GM21529 (cell line): ENCODE measurements around the gene CD274.
"Not testable (repeated sequence)": the region's sequence is repeated elsewhere in the genome, so short reads cannot be mapped to it uniquely, and the experiment has no call there.

ENCODE experiments used
- ATAC-seq: cut with Tn5 transposase; IDR thresholded peaks from one replicate; pipeline ENCODE4 v1.9.1; 2021; ENCODE audit not compliant: unreplicated experiment

The CD274 gene

GRCh38 chr9:5493679-5494511 is 43.6 kb downstream of the CD274 start:
- peak; percentile 77 for ATAC-seq

- not testable (repeated sequence) for ATAC-seq
Measured at GRCh38 chr9:5494765-5495164, 44.4 kb downstream of the CD274 start.

GRCh38 chr9:5499157-5499556 is 48.8 kb downstream of the CD274 start:
- no peak for ATAC-seq

DNA sequence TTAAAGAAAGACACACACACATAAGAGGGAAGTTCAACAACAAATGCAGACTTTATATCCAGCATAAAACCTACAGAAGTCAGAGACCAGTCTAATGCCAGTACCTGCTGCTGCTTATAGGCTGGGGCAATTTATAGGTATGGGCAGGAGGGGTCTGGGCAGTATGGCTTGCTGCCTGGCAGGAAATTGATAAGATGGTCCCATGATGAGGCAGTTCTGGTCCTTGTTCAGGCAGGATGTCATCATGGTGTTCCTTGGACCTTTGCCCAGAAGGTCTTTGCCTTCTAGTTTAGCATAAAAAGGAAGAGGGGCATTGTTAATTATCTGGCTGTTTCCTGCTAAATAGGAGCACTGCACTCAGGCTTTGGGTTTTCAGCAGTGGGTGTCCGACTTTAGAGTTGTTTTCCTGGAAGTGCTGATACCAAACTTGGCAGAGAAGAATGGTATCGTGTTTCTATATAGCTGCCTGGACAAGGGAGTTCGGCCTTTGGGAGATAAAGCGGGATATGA is 49.6 kb downstream of the CD274 start:
- no peak for ATAC-seq

DNA sequence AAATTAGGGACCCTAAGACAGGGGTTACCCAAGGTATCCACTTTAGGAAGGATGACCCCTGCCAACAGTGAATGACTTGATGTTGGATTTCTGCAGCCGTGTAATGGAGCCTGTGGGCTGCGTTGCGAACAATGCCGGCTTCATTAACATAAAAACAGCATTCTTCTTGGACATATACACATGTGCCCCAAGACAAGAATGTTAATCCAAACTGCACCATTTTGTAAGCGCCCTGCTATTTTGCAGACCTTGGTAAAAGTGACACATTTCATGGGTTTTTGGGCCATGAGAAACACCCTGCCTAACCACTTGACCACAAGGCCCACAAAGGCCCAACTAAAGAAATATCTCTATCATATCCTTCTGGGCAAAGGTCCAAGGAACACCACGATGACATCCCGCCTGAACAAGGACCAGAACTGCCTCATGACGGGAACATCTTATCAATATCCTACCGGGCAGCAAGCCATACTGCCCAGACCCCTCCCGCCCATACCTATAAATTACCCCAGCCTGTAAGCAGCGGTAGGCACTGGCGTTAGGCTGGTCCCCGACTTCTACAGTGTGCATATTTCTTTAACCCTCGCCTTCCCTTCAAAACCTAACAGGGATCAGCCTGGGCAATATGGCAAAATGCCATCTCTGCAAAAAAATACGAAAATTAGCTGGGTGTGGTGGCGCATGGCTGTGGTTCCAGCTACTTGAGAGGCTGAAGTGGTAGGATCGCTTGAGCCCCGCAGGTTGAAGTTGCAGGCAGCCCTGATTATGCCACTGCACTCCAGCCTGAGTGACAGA is 50.3 kb downstream of the CD274 start:
- no peak for ATAC-seq

DNA sequence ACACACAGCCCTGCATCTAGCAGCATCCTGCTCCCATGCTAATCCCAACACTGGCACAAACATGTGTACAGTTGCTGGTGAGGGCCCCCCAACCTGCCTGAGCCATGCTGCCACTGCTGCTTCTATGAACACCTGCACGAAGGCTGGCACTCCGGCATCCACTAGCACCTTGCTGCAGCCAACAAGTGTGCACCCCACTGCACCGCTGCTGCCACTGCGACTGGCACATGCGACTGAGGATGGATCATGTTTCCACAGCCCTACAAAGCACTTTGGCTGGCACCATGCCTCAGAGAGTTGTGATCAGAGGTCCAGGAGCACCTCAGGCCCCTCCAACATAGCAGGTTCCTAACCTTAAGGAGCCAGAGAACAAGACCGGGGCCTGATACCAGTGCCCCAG is 52.2 kb downstream of the CD274 start:
- no peak for ATAC-seq

GRCh38 chr9:5509573-5509972 is 59.2 kb downstream of the CD274 start:
- ATAC-seq: no peak

DNA sequence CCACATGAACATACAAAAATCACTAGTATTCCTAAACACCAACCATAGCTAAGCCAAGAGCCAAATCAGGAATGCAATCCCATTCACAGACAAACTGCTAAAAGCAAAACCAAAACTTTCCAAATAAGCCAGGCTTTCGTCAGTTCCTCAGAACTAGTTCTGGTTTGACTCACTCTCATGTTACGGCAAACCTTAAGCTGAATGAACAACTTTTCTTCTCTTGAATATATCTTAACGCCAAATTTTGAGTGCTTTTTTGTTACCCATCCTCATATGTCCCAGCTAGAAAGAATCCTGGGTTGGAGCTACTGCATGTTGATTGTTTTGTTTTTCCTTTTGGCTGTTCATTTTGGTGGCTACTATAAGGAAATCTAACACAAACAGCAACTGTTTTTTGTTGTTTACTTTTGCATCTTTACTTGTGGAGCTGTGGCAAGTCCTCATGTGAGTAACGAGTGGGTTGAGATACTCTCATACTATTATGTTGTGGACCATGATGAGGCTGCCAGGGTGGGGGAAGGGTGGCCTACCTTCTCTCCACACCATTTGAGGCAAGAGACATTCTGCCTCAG is 60.1 kb downstream of the CD274 start, which contains the start of gene PDCD1LG2:
Gene PDCD1LG2, plus strand, starts transcription at position 172 of the 572 bp plus-strand sequence. CDS start 12,016 bp downstream, outside the sequence.
- ATAC-seq: peak; percentile 79

- ATAC-seq: no peak
Measured at GRCh38 chr9:5510989-5511388, 60.6 kb downstream of the CD274 start.

DNA sequence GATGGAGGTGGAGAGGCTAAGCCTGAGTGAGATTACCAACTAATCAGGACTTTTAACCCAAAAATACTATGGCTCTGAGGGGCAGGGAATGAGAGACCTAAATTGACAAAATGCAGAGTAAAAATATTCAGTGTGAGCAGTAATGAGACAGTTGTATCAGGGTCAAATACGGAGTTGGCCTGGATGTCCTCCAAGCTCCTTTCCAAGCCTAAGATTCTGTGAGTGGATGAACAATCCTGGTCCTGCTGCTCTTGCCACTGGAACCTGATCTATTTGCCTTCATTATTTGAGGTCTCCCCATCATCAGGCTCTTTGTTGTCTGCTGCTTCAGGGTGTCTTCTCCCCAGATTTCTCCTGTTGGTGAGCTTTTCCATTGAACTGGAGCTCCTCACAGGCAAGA is 61.1 kb downstream of the CD274 start:
- ATAC-seq: no peak

DNA sequence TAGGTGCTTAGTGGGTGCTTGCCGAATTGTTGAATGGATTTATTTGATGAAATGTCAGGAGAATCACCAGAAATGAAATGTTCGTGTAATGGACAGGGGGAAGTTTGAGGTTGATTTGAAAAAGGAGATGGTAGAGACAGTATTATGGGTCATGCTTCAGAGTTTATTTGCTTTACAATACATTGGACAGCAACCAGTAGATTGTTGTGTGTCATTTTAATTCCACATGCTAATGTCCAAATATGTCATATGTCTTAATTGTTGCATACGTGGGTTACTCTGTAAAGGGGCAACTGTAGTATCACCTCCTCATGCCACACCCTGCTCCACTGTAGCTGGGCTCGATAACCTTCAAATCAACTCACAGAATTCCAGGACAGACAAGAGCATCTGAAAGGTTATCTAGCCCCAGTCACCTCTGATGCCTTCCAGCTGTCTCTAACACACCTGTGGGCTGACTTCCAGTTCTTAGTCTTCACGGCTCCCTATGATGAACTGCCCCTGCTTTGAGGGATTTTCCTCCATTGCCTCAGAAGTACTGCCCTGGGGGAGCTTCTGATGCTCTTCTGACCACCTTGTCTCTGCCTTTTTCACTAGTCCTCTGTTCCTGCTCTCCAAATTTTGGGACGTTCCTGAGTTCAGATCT is 61.7 kb downstream of the CD274 start:
- ATAC-seq: no peak

- no peak for ATAC-seq
Measured at GRCh38 chr9:5512658-5513452, 62.5 kb downstream of the CD274 start.

- no peak for ATAC-seq
Measured at GRCh38 chr9:5513966-5514616, 63.7 kb downstream of the CD274 start.

- ATAC-seq: no peak
Measured at GRCh38 chr9:5514617-5515260, 64.4 kb downstream of the CD274 start.

GRCh38 chr9:5515261-5515650 is 64.9 kb downstream of the CD274 start:
- ATAC-seq: no peak

- ATAC-seq: no peak
Measured at GRCh38 chr9:5516453-5517220, 66.3 kb downstream of the CD274 start.

- ATAC-seq: peak; percentile 78
Measured at GRCh38 chr9:5518171-5518936, 68.0 kb downstream of the CD274 start.

GRCh38 chr9:5518937-5519319 is 68.6 kb downstream of the CD274 start:
- ATAC-seq: peak; percentile 31
